ENCODE results near the gene RERG.

Gene RERG

GRCh38 chr12:15216036-15216889 is 5.0 kb downstream of the RERG start:
- DNase-seq: no peak

- no peak for DNase-seq
Observed at GRCh38 chr12:15214851-15215601, 6.2 kb downstream of the RERG start.

GRCh38 chr12:15212930-15213329 is 8.3 kb downstream of the RERG start:
- no peak for DNase-seq

- no peak for DNase-seq
Observed at GRCh38 chr12:15209782-15210181, 11.4 kb downstream of the RERG start.

- DNase-seq: no peak
Observed at GRCh38 chr12:15208871-15209656, 12.2 kb downstream of the RERG start.

GRCh38 chr12:15208140-15208539 is 13.1 kb downstream of the RERG start:
- DNase-seq: no peak

- no peak for DNase-seq
Observed at GRCh38 chr12:15206831-15207389, 14.3 kb downstream of the RERG start.

GRCh38 chr12:15206338-15206737 is 14.9 kb downstream of the RERG start:
- DNase-seq: no peak

- DNase-seq: no peak
Observed at GRCh38 chr12:15205341-15206010, 15.7 kb downstream of the RERG start.

- no peak for DNase-seq
Observed at GRCh38 chr12:15201456-15201855, 19.8 kb downstream of the RERG start.

GRCh38 chr12:15201056-15201455 is 20.2 kb downstream of the RERG start:
- DNase-seq: no peak

- no peak for DNase-seq
Observed at GRCh38 chr12:15200641-15201040, 20.6 kb downstream of the RERG start.

- no peak for DNase-seq
Observed at GRCh38 chr12:15199930-15200329, 21.3 kb downstream of the RERG start.

GRCh38 chr12:15196678-15197505 is 24.3 kb downstream of the RERG start:
- no peak for DNase-seq

- DNase-seq: no peak
Observed at GRCh38 chr12:15196221-15196620, 25.0 kb downstream of the RERG start.

- no peak for DNase-seq
Observed at GRCh38 chr12:15194456-15195368, 26.5 kb downstream of the RERG start.

GRCh38 chr12:15193946-15194345 is 27.3 kb downstream of the RERG start:
- DNase-seq: no peak

- no peak for DNase-seq
Observed at GRCh38 chr12:15192720-15193119, 28.5 kb downstream of the RERG start.

GRCh38 chr12:15188127-15188526 is 33.1 kb downstream of the RERG start:
- DNase-seq: no peak

GRCh38 chr12:15186597-15186996 is 34.6 kb downstream of the RERG start:
- DNase-seq: no peak
